OCI-M1 (cell line): ENCODE measurements around the gene BLMH.

Experiments used
- DNase-seq: peaks from one replicate; lab custom pipeline; 2025; lab: John Stamatoyannopoulos, UW

The BLMH gene

GRCh38 chr17:30308406-30308805 is 16.7 kb upstream of the BLMH start:
- DNase-seq, result no peak

GRCh38 chr17:30304778-30305177 is 13.0 kb upstream of the BLMH start:
- no peak for DNase-seq

GRCh38 chr17:30302241-30302640 is 10.5 kb upstream of the BLMH start:
- DNase-seq, result no peak

GRCh38 chr17:30300818-30301217 is 9.1 kb upstream of the BLMH start:
- peak; percentile 48 for DNase-seq

- DNase-seq, result peak; percentile 35
Measured at GRCh38 chr17:30299000-30299399, 7.3 kb upstream of the BLMH start.

- no peak for DNase-seq
Measured at GRCh38 chr17:30297715-30298114, 6.0 kb upstream of the BLMH start.

GRCh38 chr17:30296499-30297080 is 4.8 kb upstream of the BLMH start:
- peak; percentile 29 for DNase-seq

GRCh38 chr17:30292286-30292858 is 628 bp upstream of the BLMH start:
- DNase-seq, result peak; percentile 73

- peak; percentile 62 for DNase-seq
Measured at GRCh38 chr17:30290696-30291542, 825 bp downstream of the BLMH start.

- DNase-seq, result peak; percentile 20
Measured at GRCh38 chr17:30290077-30290476, 1.7 kb downstream of the BLMH start.

GRCh38 chr17:30279156-30279555 is 12.6 kb downstream of the BLMH start:
- no peak for DNase-seq

- DNase-seq, result peak; percentile 67
Measured at GRCh38 chr17:30278032-30278431, 13.7 kb downstream of the BLMH start.

GRCh38 chr17:30275911-30276310 is 15.8 kb downstream of the BLMH start:
- no peak for DNase-seq

- DNase-seq, result no peak
Measured at GRCh38 chr17:30274887-30275286, 16.9 kb downstream of the BLMH start.

- no peak for DNase-seq
Measured at GRCh38 chr17:30273373-30273772, 18.4 kb downstream of the BLMH start.

GRCh38 chr17:30271102-30271501 is 20.6 kb downstream of the BLMH start:
- DNase-seq, result no peak

- DNase-seq, result no peak
Measured at GRCh38 chr17:30267625-30268024, 24.1 kb downstream of the BLMH start.

- no peak for DNase-seq
Measured at GRCh38 chr17:30263552-30264333, 28.0 kb downstream of the BLMH start.

- DNase-seq, result no peak
Measured at GRCh38 chr17:30256756-30257506, 34.8 kb downstream of the BLMH start.

GRCh38 chr17:30254150-30254549 is 37.6 kb downstream of the BLMH start:
- no peak for DNase-seq

- DNase-seq, result no peak
Measured at GRCh38 chr17:30253312-30253711, 38.4 kb downstream of the BLMH start.

GRCh38 chr17:30251931-30252330 is 39.8 kb downstream of the BLMH start:
- no peak for DNase-seq
